Osteoblast (primary cell): Measurements from ENCODE around the gene DIP2A. TPM values are rescaled to one million over a fixed set of nuclear protein-coding genes. Genes with fewer than 3 reads are reported as not detected.

Experiments
- DNase-seq: peaks from one replicate; pipeline ENCODE4 v3.0.0; 2011; ENCODE audit warnings: low spot score, mixed read lengths; ENCODE audit not compliant: insufficient read length; ENCODE audit errors: missing footprints
- H2AFZ ChIP-seq: 2 replicates; pipeline ENCODE4 v1.6.0; 2011; ENCODE audit warnings: mild to moderate bottlenecking, low read length
- H3K27ac ChIP-seq: 2 replicates; pipeline ENCODE4 v1.5.1; 2011; ENCODE audit warnings: mild to moderate bottlenecking, low read depth, low read length, moderate library complexity
- H3K27me3 ChIP-seq: 2 replicates; pipeline ENCODE4 v1.6.0; 2012; ENCODE audit warnings: mild to moderate bottlenecking, control low read depth, inconsistent platforms, low read length, moderate library complexity; ENCODE audit not compliant: insufficient read depth
- H3K36me3 ChIP-seq: 2 replicates; pipeline ENCODE4 v1.5.1; 2011; ENCODE audit warnings: mild to moderate bottlenecking, low read length, control low read depth, moderate library complexity; ENCODE audit not compliant: insufficient read depth
- H3K4me1 ChIP-seq: 2 replicates; pipeline ENCODE4 v1.5.1; 2011; ENCODE audit warnings: mild to moderate bottlenecking, low read length, control low read depth, moderate library complexity; ENCODE audit not compliant: insufficient read depth
- H3K4me2 ChIP-seq: 2 replicates; pipeline ENCODE4 v1.6.0; 2011; ENCODE audit warnings: mild to moderate bottlenecking, low read length; ENCODE audit not compliant: insufficient read depth
- H3K4me3 ChIP-seq: fragments of 200-600 bp; sonication (generic); 3 replicates; pipeline ENCODE4 v1.5.1; 2012; ENCODE audit warnings: mild to moderate bottlenecking, low read length, inconsistent platforms; ENCODE audit not compliant: insufficient read depth
- H3K79me2 ChIP-seq: 2 replicates; pipeline ENCODE4 v1.6.0; 2012; ENCODE audit warnings: mild to moderate bottlenecking, low read length, control low read depth, inconsistent platforms; ENCODE audit not compliant: insufficient read depth
- H3K9me3 ChIP-seq: 2 replicates; pipeline ENCODE4 v1.5.1; 2011; ENCODE audit warnings: low read depth, low read length, control low read depth
- H4K20me1 ChIP-seq: 2 replicates; pipeline ENCODE4 v1.6.0; 2012; ENCODE audit warnings: mild to moderate bottlenecking, low read length, control low read depth; ENCODE audit not compliant: insufficient read depth
- CTCF ChIP-seq: IDR thresholded peaks from 2 replicates; pipeline ENCODE4 v1.5.1; 2011; ENCODE audit warnings: mild to moderate bottlenecking, low read depth, low read length, moderate library complexity; ENCODE audit errors: extremely low read depth
- total RNA-seq: library from RNA; depleted of rRNA; stranded (reverse); fragments of >200 nt; gene quantifications from 2 replicates; pipeline ENCODE4 v1.2.3, GENCODE V29; 2012

The DIP2A gene
- 22.8 and 27.4 TPM in 2 replicates for total RNA-seq

GRCh38 chr21:46458315-46459023 is at the start of gene DIP2A:
DIP2A (plus strand) TSS chr21:46458891; CDS start chr21:46459132, 241 bp downstream.
- Histone ChIP-seq H3K9me3 (no peaks in the 10 kb centered on the region), H2AFZ (peak within 1 kb of the TSS; percentile 82), H3K36me3 (no peaks in the 10 kb centered on the region), H3K4me3 (peak within 1 kb of the TSS; percentile 84), H3K4me1 (peaks cover 36% of the 10 kb centered on the region), H3K4me2 (peak within 1 kb of the TSS; percentile 96), H3K79me2 (peaks cover 68% of the 10 kb centered on the region), H3K27me3 (no peaks in the 10 kb centered on the region), H3K27ac (peak within 1 kb of the TSS; percentile 76), H4K20me1 (peaks cover 6% of the 10 kb centered on the region)
- TF ChIP-seq CTCF, result no peak
- DNase-seq, result peak; percentile 100

GRCh38 chr21:46409641-46410406 is 48.9 kb upstream of the DIP2A start:
- H4K20me1 ChIP-seq, result no peaks in the 10 kb centered on the region
- no peak overlapping the region for H3K27ac ChIP-seq
- no peak for TF ChIP-seq CTCF
- no peak overlapping the region for H2AFZ ChIP-seq
- H3K79me2 ChIP-seq, result no peaks in the 10 kb centered on the region
- no peak overlapping the region for H3K4me3 ChIP-seq
- H3K36me3 ChIP-seq, result peaks cover 18% of the 10 kb centered on the region
- no peaks in the 10 kb centered on the region for H3K9me3 ChIP-seq
- H3K4me1 ChIP-seq, result no peaks in the 10 kb centered on the region
- H3K4me2 ChIP-seq, result no peak overlapping the region
- no peak for DNase-seq
- H3K27me3 ChIP-seq, result no peaks in the 10 kb centered on the region

- H3K4me1 ChIP-seq, result no peaks in the 10 kb centered on the region
- no peak for DNase-seq
- H3K4me2 ChIP-seq, result no peak overlapping the region
- H3K27ac ChIP-seq, result no peak overlapping the region
- no peak overlapping the region for H3K4me3 ChIP-seq
- H3K79me2 ChIP-seq, result no peaks in the 10 kb centered on the region
- H2AFZ ChIP-seq, result no peak overlapping the region
- TF ChIP-seq CTCF, result no peak
- no peaks in the 10 kb centered on the region for H3K27me3 ChIP-seq
- peaks cover 18% of the 10 kb centered on the region for H3K36me3 ChIP-seq
- no peaks in the 10 kb centered on the region for H4K20me1 ChIP-seq
- H3K9me3 ChIP-seq, result no peaks in the 10 kb centered on the region
Observed at GRCh38 chr21:46410516-46410915, 48.2 kb upstream of the DIP2A start.

- Histone ChIP-seq H3K79me2 (no peaks in the 10 kb centered on the region), H4K20me1 (no peaks in the 10 kb centered on the region), H3K27ac (no peak overlapping the region), H3K36me3 (peaks cover 23% of the 10 kb centered on the region), H3K27me3 (no peaks in the 10 kb centered on the region), H2AFZ (no peak overlapping the region), H3K4me2 (no peak overlapping the region), H3K4me3 (no peak overlapping the region), H3K9me3 (no peaks in the 10 kb centered on the region), H3K4me1 (no peaks in the 10 kb centered on the region)
- TF ChIP-seq CTCF, result no peak
- peak; percentile 65 for DNase-seq
Observed at GRCh38 chr21:46411236-46411635, 47.5 kb upstream of the DIP2A start.
